CD4-positive, alpha-beta memory T cell (primary cell): ENCODE results near the gene C13orf42. TPM values are rescaled to one million over a fixed set of nuclear protein-coding genes. Genes with fewer than 3 reads are reported as not detected.

Experiments
- CTCF ChIA-PET: fragments of 350-600 bp; sonication (Branson Sonifier 250); formaldehyde crosslinking; loops from one replicate; lab custom pipeline; 2021; ENCODE audit warnings: inconsistent platforms; ENCODE audit not compliant: partially characterized antibody; lab: Charles Lee
- POLR2A ChIA-PET: fragments of 350-600 bp; sonication (Branson Sonifier 250); formaldehyde crosslinking; loops from one replicate; lab custom pipeline; 2021; ENCODE audit not compliant: partially characterized antibody; lab: Charles Lee
- DNase-seq, 5 donors: peaks; one replicate each; pipeline versions ENCODE4 v3.0.0 to v3.0.0-alpha.2; 2020 to 2022; ENCODE audit warnings: mixed read lengths in 1 of 5
- H3K27ac ChIP-seq: one replicate; pipeline ENCODE4 v1.7.0; 2013; ENCODE audit warnings: low read depth, low read length
- H3K27me3 ChIP-seq: 2 replicates; pipeline ENCODE4 v1.7.0; 2013; ENCODE audit warnings: mild to moderate bottlenecking, low read length, moderate library complexity; ENCODE audit not compliant: insufficient read depth
- H3K36me3 ChIP-seq: 2 replicates; pipeline ENCODE4 v1.7.0; 2013; ENCODE audit warnings: mild to moderate bottlenecking, low read length, moderate library complexity; ENCODE audit not compliant: insufficient read depth
- H3K4me1 ChIP-seq: 2 replicates; pipeline ENCODE4 v1.7.0; 2013; ENCODE audit warnings: mild to moderate bottlenecking, low read length, moderate library complexity; ENCODE audit not compliant: insufficient read depth
- H3K4me3 ChIP-seq, 2 donors: one replicate each; pipeline ENCODE4 v1.7.0; 2013; ENCODE audit warnings: low read length in 2 of 2, mild to moderate bottlenecking in 1 of 2
- H3K9me3 ChIP-seq, 2 donors: one replicate each; pipeline ENCODE4 v1.7.0; 2013; ENCODE audit warnings: low read length in 2 of 2, control low read depth in 1 of 2; ENCODE audit not compliant: control insufficient read depth in 1 of 2
- H3K27ac Mint-ChIP-seq, 7 donors: one replicate each; pipeline ENCODE4 v1.8.0; 2020 to 2021; ENCODE audit warnings: mixed read lengths in 7 of 7, mild to moderate bottlenecking in 6 of 7, inconsistent platforms in 3 of 7, moderate library complexity in 3 of 7
- H3K27me3 Mint-ChIP-seq, 2 donors: one replicate each; pipeline ENCODE4 v1.8.0; 2020 to 2021; ENCODE audit warnings: mixed read lengths in 2 of 2
- H3K36me3 Mint-ChIP-seq, 2 donors: one replicate each; pipeline ENCODE4 v1.8.0; 2020 to 2021; ENCODE audit warnings: mixed read lengths in 2 of 2, inconsistent platforms in 1 of 2, mild to moderate bottlenecking in 1 of 2
- H3K4me1 Mint-ChIP-seq, 4 donors: one replicate each; pipeline ENCODE4 v1.8.0; 2020 to 2021; ENCODE audit warnings: mixed read lengths in 4 of 4, mild to moderate bottlenecking in 1 of 4
- H3K4me3 Mint-ChIP-seq, 8 donors: one replicate each; pipeline ENCODE4 v1.8.0; 2020 to 2021; ENCODE audit warnings: mixed read lengths in 8 of 8, mild to moderate bottlenecking in 7 of 8, moderate library complexity in 6 of 8, inconsistent platforms in 3 of 8
- H3K9me3 Mint-ChIP-seq, 8 donors: one replicate each; pipeline ENCODE4 v1.8.0; 2020 to 2021; ENCODE audit warnings: mixed read lengths in 8 of 8, mild to moderate bottlenecking in 5 of 8, inconsistent platforms in 3 of 8, moderate library complexity in 1 of 8
- intact Hi-C: fragments of 100-400 bp; cut with micrococcal nuclease; formaldehyde crosslinking; loops from one replicate; pipeline ENCODE4 v1.15.1; 2023
- polyA plus RNA-seq, 2 donors: library from polyadenylated mRNA; unstranded; fragments of 300-500 nt; fragmentation: Illumina TruSeq; gene quantifications; one replicate each; pipeline ENCODE4 v1.2.3, GENCODE V29; 2021
- total RNA-seq, 2 experiments: library from RNA; stranded (reverse); gene quantifications; one replicate each; pipeline ENCODE4 v1.2.3, GENCODE V29; 2021

Gene C13orf42
- total and polyA plus RNA-seq, 4 experiments from 2014 or later, result not detected

DNA sequence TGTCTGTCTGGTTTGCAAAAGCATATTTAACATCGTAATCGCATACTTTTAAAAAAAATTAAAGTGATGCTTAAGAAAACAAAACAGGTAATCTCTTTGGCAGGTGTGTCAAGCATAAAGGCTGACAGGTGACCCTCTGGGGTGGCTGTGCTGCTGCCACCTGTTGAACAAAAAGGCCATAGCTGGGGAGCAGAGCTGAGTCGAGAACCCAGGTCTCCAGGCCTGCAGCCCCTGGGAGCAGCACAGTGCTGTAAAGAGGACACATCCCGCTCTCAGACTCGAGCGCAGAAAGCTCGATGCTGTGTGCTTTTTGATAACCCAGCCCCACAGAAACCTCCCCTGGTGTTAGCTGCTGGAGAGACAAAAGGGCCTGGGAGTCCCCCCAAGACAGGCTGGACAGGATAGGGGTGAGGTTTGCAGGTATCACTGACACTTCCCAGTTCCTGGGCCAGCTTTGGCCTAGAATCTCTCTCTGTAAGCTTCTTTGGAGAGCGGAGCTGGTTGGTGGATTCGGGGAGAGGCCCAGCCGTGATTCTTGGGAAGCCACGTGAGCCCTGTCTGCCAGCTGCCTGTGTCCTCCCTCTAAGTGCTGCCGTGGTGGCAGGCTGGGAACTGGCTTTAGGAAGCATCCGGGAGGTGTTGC is 66.9 kb downstream of the C13orf42 start:
- DNase-seq, result no peak
- Histone ChIP-seq H3K9me3 (no peaks in the 10 kb centered on the region), H3K27me3 (no peaks in the 10 kb centered on the region), H3K36me3 (no peaks in the 10 kb centered on the region), H3K27ac (no peak overlapping the region), H3K4me1 (no peaks in the 10 kb centered on the region), H3K4me3 (no peak overlapping the region)
- no peaks in the 10 kb centered on the region for H3K36me3 Mint-ChIP-seq
- ChIA-PET CTCF (no interaction called here), POLR2A (no interaction called here)
- H3K27ac Mint-ChIP-seq, result no peak overlapping the region
- no peaks in the 10 kb centered on the region for H3K4me1 Mint-ChIP-seq
- H3K9me3 Mint-ChIP-seq, result no peaks in the 10 kb centered on the region
- H3K27me3 Mint-ChIP-seq, result no peaks in the 10 kb centered on the region
- H3K4me3 Mint-ChIP-seq, result no peak overlapping the region
- intact Hi-C loops, result no loop called here

DNA sequence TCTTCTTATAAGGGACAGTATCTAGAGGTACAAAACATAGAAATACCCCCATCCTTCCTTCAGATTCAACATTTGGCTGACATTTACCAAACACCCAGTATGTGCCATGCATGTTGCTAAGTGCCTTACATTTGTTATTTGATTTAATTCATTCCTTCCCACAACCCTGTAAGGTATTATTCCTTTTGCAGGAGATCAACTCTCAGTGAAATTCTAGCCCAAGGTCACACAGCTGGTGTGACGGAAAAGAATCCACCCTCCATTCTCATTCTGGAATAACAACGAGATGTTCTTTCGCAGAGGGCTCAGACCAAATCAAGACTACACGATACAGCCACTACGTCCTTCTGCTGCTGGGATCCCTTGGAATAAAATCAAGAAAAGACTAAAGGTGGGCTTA is 67.8 kb downstream of the C13orf42 start:
- Mint-ChIP-seq H3K27me3 (no peaks in the 10 kb centered on the region), H3K27ac (no peak overlapping the region), H3K4me1 (no peaks in the 10 kb centered on the region), H3K4me3 (no peak overlapping the region), H3K9me3 (no peaks in the 10 kb centered on the region), H3K36me3 (no peaks in the 10 kb centered on the region)
- no peaks in the 10 kb centered on the region for H3K4me1 ChIP-seq
- no peak overlapping the region for H3K27ac ChIP-seq
- intact Hi-C loops, result no loop called here
- H3K9me3 ChIP-seq, result no peaks in the 10 kb centered on the region
- ChIA-PET POLR2A (no interaction called here), CTCF (no interaction called here)
- no peak overlapping the region for H3K4me3 ChIP-seq
- no peak for DNase-seq
- no peaks in the 10 kb centered on the region for H3K27me3 ChIP-seq
- no peaks in the 10 kb centered on the region for H3K36me3 ChIP-seq

DNA sequence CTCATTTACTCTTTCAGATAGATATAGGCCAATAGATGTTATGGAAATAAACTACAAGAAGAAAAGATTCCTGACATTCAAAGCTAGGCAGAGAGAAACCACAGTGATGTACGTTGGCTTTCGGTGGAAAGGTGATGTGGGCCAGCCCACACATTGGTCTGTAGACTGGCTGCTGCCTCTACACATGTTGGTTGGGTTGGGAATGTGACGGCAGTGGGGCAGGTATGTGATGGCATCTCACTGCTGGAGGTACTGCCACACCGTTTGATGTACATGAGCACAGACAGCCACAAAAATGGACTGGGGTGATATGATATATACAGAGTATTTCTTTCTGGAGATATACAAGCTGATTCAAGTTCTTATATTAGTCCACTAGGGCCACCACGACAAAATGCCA is 69.4 kb downstream of the C13orf42 start:
- H3K9me3 ChIP-seq, result no peaks in the 10 kb centered on the region
- no peaks in the 10 kb centered on the region for H3K27me3 ChIP-seq
- no peaks in the 10 kb centered on the region for H3K27me3 Mint-ChIP-seq
- ChIA-PET POLR2A (no interaction called here), CTCF (no interaction called here)
- H3K4me1 ChIP-seq, result no peaks in the 10 kb centered on the region
- no peaks in the 10 kb centered on the region for H3K36me3 ChIP-seq
- no peaks in the 10 kb centered on the region for H3K9me3 Mint-ChIP-seq
- H3K27ac Mint-ChIP-seq, result no peak overlapping the region
- no peaks in the 10 kb centered on the region for H3K36me3 Mint-ChIP-seq
- H3K4me1 Mint-ChIP-seq, result no peaks in the 10 kb centered on the region
- DNase-seq, result no peak
- no peak overlapping the region for H3K27ac ChIP-seq
- no peak overlapping the region for H3K4me3 ChIP-seq
- no peak overlapping the region for H3K4me3 Mint-ChIP-seq
- intact Hi-C loops, result no loop called here

DNA sequence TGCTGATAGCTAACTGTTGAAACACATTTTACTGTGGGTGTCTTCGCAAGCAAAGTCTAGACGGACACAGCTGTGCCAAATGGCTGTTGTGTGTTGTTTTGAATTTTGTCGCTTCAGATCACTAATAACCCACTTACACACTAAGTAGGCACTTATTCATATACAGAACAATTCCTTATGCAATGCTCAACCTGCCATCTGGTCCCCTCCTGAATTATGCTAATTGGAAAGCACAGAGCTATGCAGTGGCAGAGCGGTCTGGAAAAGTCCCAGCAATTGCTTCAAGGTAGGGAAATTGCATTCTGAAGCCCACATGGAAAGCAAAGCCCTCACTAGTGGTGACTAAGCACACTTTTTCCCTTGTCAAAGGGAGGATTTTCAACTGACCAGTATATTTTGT is 69.9 kb downstream of the C13orf42 start:
- no peaks in the 10 kb centered on the region for H3K9me3 Mint-ChIP-seq
- Histone ChIP-seq H3K9me3 (no peaks in the 10 kb centered on the region), H3K4me1 (no peaks in the 10 kb centered on the region), H3K27me3 (no peaks in the 10 kb centered on the region), H3K27ac (no peak overlapping the region), H3K4me3 (no peak overlapping the region), H3K36me3 (no peaks in the 10 kb centered on the region)
- CTCF ChIA-PET, result no interaction called here
- H3K27ac Mint-ChIP-seq, result no peak overlapping the region
- intact Hi-C loops, result no loop called here
- POLR2A ChIA-PET, result no interaction called here
- H3K4me3 Mint-ChIP-seq, result no peak overlapping the region
- H3K4me1 Mint-ChIP-seq, result no peaks in the 10 kb centered on the region
- no peaks in the 10 kb centered on the region for H3K27me3 Mint-ChIP-seq
- no peaks in the 10 kb centered on the region for H3K36me3 Mint-ChIP-seq
- DNase-seq, result no peak

DNA sequence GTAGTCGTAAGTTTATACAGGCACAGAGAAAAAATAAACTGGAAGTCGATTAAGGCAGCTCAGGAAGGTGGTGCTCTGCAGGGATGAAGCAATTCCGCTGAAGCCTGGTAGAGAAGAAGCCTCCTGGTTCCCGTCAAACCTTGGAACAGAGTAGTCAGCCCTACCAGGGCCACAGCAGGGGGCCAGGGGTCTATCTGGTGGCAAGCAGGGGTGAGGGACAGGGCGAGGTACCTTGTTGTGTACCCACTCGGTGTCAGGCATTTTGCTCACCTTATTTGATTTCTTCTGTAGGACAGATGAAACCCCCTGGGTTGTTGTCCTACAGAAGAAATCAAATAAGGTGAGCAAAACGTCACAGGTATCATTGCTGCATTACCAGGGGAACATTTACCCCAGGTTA is 70.6 kb downstream of the C13orf42 start:
- Mint-ChIP-seq H3K4me1 (no peaks in the 10 kb centered on the region), H3K27me3 (no peaks in the 10 kb centered on the region), H3K36me3 (no peaks in the 10 kb centered on the region), H3K9me3 (no peaks in the 10 kb centered on the region), H3K4me3 (no peak overlapping the region), H3K27ac (no peak overlapping the region)
- Histone ChIP-seq H3K4me3 (no peak overlapping the region), H3K4me1 (no peaks in the 10 kb centered on the region), H3K27me3 (no peaks in the 10 kb centered on the region), H3K27ac (no peak overlapping the region), H3K9me3 (no peaks in the 10 kb centered on the region), H3K36me3 (no peaks in the 10 kb centered on the region)
- intact Hi-C loops, result no loop called here
- ChIA-PET CTCF (no interaction called here), POLR2A (no interaction called here)
- no peak for DNase-seq

DNA sequence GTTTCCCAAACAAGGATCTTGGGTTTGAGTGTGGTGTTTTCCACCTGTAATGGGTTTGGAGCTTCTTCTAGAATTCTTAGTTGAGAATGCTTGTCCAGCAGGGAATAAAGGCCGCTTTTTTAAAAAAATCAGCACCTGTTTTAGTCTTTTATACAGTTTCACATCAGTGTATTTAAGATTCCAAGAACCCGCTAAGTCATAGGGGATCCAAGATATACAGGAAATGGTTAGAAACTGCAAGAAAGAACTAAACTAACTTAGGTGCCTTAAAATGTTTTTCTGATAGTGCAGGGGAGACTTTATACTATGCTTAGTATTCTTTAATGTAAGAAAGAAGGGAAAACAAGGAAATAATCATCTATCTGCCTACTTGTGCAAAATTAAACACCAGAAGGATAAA is 74.7 kb downstream of the C13orf42 start:
- intact Hi-C loops, result no loop called here
- Mint-ChIP-seq H3K9me3 (no peaks in the 10 kb centered on the region), H3K36me3 (no peaks in the 10 kb centered on the region), H3K27me3 (peaks cover 0 to 1% of the 10 kb centered on the region in 2 donors), H3K4me1 (no peaks in the 10 kb centered on the region), H3K4me3 (no peak overlapping the region), H3K27ac (no peak overlapping the region)
- ChIA-PET CTCF (no interaction called here), POLR2A (no interaction called here)
- Histone ChIP-seq H3K27ac (no peak overlapping the region), H3K4me1 (no peaks in the 10 kb centered on the region), H3K4me3 (no peak overlapping the region), H3K27me3 (no peaks in the 10 kb centered on the region), H3K36me3 (no peaks in the 10 kb centered on the region), H3K9me3 (no peaks in the 10 kb centered on the region)
- DNase-seq, result no peak

DNA sequence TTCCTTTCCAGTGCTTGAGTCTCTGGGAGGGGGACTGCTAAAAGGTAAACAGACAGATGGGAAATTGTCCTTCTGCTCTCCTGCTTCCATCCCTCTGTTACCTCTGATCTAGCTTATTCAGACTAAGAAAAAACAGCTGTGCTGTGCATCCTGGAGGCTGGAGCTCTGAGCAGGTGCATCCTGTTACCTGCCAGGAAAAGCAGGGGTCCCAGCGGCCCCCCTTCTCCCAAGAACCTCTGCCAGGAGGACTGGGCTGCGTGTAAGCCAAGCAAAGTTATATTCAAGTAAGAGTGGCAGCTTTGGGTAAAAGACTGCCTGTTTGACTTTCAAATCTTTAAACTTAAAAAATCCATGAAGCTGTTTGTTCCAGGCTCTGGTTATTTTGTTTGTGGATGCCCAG is 75.1 kb downstream of the C13orf42 start:
- Mint-ChIP-seq H3K27me3 (peaks cover 0 to 1% of the 10 kb centered on the region in 2 donors), H3K4me3 (no peak overlapping the region), H3K27ac (no peak overlapping the region), H3K36me3 (no peaks in the 10 kb centered on the region), H3K9me3 (no peaks in the 10 kb centered on the region), H3K4me1 (no peaks in the 10 kb centered on the region)
- H3K9me3 ChIP-seq, result no peaks in the 10 kb centered on the region
- H3K4me3 ChIP-seq, result no peak overlapping the region
- CTCF ChIA-PET, result no interaction called here
- intact Hi-C loops, result no loop called here
- H3K4me1 ChIP-seq, result no peaks in the 10 kb centered on the region
- DNase-seq, result no peak
- POLR2A ChIA-PET, result no interaction called here
- H3K27me3 ChIP-seq, result no peaks in the 10 kb centered on the region
- no peaks in the 10 kb centered on the region for H3K36me3 ChIP-seq
- H3K27ac ChIP-seq, result no peak overlapping the region

DNA sequence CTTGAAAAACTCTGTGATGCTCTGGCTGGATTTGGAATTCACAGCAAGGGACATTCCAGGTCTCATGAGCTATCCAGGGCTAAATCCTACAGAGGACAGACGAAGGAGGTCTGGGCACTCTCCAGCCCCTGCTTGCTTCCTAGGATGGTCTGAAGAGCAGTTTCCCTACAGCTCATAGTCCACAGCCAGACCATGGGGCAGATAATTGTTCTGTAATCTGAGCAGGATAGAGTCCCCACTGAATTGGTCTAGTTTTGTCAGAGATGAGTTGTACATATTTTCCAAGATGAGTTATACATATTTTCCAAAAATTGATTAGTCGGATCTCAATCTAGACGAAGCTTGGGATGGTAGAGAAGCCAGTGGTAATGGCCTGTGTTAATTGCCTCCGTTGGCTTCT is 75.6 kb downstream of the C13orf42 start:
- intact Hi-C loops, result no loop called here
- DNase-seq, result no peak
- no peaks in the 10 kb centered on the region for H3K9me3 ChIP-seq
- Mint-ChIP-seq H3K27ac (no peak overlapping the region), H3K4me3 (no peak overlapping the region), H3K4me1 (no peaks in the 10 kb centered on the region), H3K27me3 (peaks cover 0 to 1% of the 10 kb centered on the region in 2 donors), H3K9me3 (no peaks in the 10 kb centered on the region), H3K36me3 (no peaks in the 10 kb centered on the region)
- ChIA-PET POLR2A (no interaction called here), CTCF (interaction anchor here (0.6 kb wide), 1 partner anchor 19 kb away, joined by 3 read pairs; no protein-coding TSS in a partner anchor)
- H3K4me1 ChIP-seq, result no peaks in the 10 kb centered on the region
- no peaks in the 10 kb centered on the region for H3K27me3 ChIP-seq
- no peaks in the 10 kb centered on the region for H3K36me3 ChIP-seq
- no peak overlapping the region for H3K4me3 ChIP-seq
- H3K27ac ChIP-seq, result no peak overlapping the region
